ENCODE results near the gene PTPRQ. TPM values are rescaled to one million over a fixed set of nuclear protein-coding genes. Genes with fewer than 3 reads are reported as not detected.

Gene PTPRQ
- total RNA-seq, 1 donor from 2014 or later: 1.9 TPM

DNA sequence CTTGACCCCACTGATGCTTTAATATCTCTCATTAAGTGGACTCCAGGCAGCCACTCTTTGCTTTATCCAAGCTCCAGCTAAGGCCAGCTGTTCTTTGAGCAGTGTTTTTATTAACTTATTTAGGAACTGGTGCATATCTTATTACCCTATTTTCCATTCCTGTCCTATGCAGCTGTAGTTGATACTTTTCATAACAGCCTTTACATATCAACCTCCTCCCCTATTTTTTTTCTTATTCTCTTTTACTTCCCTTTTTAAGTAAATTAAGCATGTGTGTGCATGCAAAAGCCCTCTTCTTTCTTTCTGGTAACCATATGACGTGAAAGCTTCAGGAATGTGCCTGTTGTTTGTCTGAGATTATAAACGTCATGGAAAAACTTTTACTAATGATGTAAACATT, 121.2 kb downstream of the PTPRQ start:
- no peak for DNase-seq

DNA sequence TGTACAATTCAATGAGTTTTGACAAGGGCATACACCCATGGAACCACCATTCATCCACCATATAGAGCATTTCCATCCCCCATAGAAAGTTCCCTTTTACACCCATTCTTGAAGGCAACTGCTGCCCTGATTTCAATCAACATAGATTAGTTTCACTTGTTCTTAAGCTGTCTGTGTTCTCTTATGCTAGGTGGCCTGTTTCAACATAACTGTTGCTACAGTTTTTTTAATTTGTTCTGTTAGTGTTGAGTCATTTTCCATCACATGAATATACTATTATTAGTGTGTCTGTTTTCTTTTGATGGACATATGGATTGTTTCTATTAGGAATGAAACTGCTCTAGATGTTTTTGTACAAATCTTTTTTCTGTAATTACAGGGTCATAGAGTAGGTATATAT, 123.4 kb downstream of the PTPRQ start:
- DNase-seq: no peak

- DNase-seq: no peak
These were observed 132.8 kb downstream of the PTPRQ start for GRCh38 chr12:80576641-80577418.

DNA sequence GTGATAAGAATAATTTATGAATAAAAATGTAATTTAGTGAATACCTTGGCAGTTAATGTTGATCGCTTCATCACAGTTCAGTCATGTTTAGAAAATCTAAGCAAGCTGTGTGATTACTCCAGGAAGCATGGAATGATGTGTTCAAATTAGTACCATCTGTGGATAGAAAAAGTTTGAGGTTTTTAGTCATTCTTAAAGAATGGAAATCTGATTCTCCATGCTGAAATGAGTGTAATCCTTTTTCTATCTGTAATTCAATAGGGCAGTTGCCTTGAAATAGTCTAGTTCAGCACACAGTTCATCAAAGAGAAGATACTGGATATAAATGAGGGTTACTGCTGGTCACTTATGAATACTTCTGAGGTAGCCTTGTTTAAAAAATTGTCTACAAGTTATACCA, 136.2 kb downstream of the PTPRQ start:
- DNase-seq: no peak

- DNase-seq: no peak
These were observed 137.7 kb downstream of the PTPRQ start for GRCh38 chr12:80581783-80582182.

GRCh38 chr12:80582431-80582830, 138.4 kb downstream of the PTPRQ start:
- DNase-seq: no peak

- no peak for DNase-seq
These were observed 145.0 kb downstream of the PTPRQ start for GRCh38 chr12:80589077-80589476.

GRCh38 chr12:80590085-80590484, 146.1 kb downstream of the PTPRQ start:
- no peak for DNase-seq

DNA sequence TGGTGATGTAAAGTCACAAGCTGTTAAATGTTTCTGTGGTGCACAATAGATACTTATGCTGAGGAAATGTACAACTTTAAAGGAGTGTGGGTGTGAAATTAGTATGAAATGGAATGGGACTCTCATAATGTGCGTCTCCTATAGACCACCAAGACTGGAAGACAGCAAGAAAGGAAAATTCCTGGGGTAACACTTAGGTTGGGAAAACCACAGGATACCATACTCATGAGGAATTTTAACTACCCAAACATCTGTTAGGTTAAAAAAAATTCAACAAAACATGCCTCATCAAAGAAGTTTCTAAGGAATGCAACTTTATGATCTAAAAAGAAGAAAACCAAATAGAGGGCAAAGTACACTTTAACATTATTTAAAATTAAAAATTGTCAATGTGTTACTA, 149.7 kb downstream of the PTPRQ start:
- no peak for DNase-seq

DNA sequence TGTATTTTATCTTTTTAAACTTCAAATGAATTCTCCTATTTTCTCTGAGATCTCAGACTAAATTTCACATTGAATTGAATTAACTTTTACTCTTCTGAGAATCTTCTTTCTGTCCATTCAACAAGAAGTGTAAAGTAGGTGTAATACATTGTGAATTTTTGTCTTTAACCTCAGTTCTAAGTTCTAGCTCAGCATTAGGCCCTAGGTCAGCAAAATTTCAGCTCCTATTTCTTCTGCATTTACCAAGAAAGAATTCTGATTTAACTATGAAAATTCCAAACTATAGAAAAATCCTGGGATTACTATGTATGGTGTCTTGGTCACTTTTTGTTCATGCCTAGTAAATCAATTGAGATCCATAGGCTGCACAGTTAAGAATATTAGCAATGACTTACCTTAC, 152.5 kb downstream of the PTPRQ start:
- no peak for DNase-seq

- no peak for DNase-seq
These were observed 154.1 kb downstream of the PTPRQ start for GRCh38 chr12:80598004-80598606.

DNA sequence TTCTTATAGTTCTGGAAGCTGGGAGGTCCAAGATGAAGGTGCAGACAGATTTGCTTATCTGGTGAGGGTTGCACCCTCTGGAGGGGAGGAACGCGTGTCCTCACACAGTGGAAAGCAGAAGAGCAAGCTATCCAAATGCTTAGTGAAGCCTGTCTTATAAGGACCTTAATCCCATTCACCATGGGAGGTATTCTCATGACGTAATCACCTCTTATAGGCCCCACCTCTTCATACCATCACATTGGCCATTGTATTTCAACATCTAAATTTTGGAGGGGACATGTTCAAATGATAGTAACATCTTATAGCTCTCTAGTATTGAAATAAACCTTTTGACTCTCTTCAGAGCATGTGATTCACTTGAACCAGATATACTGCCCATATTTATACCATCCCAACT, 158.4 kb downstream of the PTPRQ start:
- no peak for DNase-seq

- DNase-seq: no peak
These were observed 163.5 kb downstream of the PTPRQ start for GRCh38 chr12:80607361-80608135.

DNA sequence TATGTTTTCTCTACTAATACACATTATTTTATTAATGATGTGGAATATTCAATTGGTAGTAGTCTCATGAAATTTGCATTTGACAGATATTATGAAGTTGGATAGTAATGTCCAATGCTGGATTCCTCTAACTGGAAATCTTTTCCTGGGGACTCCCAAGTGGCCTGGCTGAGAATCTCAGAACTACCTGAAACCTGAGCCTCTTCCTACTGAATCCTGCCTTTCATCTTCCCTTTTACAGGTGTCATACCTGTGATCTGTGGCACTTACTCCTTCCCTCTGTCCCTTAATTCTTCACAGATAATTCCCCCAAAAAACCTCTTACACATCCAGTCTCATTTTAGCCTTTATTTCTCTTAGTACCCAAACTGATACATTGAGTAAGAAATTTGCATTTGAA, 173.7 kb downstream of the PTPRQ start:
- no peak for DNase-seq

GRCh38 chr12:80620281-80620680, 176.2 kb downstream of the PTPRQ start:
- no peak for DNase-seq

DNA sequence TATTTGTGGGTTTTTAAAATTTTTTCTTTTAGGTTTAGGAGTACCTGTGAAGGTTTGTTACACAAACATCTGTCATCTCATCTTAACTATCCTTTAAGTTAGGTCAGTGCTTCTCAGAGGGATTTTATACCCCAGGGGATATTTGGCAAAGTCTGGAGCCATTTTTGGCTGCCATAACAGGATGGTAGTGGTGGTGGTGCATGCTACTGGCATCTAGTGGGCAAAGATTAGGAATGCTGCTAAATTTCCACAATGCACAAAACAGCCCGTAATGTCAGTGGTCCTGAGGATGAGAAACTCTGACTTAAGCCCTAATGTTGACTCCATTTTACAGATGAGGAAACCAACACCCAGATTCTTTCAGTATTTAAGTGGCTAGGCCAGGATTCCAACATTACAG, 178.2 kb downstream of the PTPRQ start:
- DNase-seq: no peak

- no peak for DNase-seq
These were observed 181.0 kb downstream of the PTPRQ start for GRCh38 chr12:80625051-80625450.

- DNase-seq: no peak
These were observed 181.9 kb downstream of the PTPRQ start for GRCh38 chr12:80625901-80626300.

- DNase-seq: no peak
These were observed 183.7 kb downstream of the PTPRQ start for GRCh38 chr12:80627782-80628181.

DNA sequence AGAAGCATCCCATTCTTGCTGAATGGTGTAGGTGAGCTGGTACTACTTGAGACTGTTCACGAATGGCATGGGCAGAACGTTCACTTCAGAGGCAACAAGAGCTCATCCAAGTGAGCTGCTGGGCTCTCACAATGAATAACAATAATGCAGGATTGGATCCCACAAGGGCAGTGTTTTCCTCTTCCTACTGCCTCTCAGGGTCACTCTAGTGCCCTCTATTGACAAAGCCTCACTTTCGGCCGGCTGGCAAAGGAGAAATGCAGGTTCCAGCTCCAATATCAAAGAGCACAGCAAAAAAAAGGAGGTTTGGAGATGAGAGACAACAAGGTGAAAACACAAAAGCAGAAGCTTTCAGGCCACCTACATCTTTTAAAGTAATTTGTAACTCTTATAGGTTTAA, 188.8 kb downstream of the PTPRQ start:
- DNase-seq: no peak

DNA sequence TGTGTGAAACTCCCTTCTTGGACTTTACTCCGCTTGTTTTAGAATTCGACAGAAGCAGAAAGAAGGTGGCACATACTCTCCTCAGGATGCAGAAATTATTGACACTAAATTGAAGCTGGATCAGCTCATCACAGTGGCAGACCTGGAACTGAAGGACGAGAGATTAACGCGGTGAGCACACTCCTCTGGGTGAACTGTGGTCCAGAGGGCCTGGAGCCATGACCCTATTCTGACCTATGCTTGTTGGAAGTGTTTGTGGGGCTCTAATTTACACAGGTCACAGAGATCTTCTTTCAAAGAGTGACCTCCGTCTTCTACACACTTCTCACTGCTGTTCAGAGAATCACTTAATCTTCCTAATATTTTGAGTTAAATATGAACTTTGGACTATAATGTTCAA, 190.9 kb downstream of the PTPRQ start:
- DNase-seq: no peak

GRCh38 chr12:80636832-80637231, 192.8 kb downstream of the PTPRQ start:
- no peak for DNase-seq

- no peak for DNase-seq
These were observed 197.9 kb downstream of the PTPRQ start for GRCh38 chr12:80641936-80642335.

GRCh38 chr12:80643961-80644360, 199.9 kb downstream of the PTPRQ start:
- no peak for DNase-seq
